NK-92 treated with Interleukin-12 subunit alpha and Interleukin-12 subunit beta, amount 100 ng/mL, for 24 hours (cell line): ENCODE measurements around the gene ZNF652.
"Not testable (repeated sequence)": the region's sequence is repeated elsewhere in the genome, so short reads cannot be mapped to it uniquely, and the experiment has no call there.

Experiments
- DNase-seq: peaks from one replicate; lab custom pipeline; 2025; lab: John Stamatoyannopoulos, UW

Gene ZNF652

GRCh38 chr17:49361902-49362722, at the start of gene ZNF652:
Gene ZNF652 (minus strand): TSS chr17:49362250. CDS start chr17:49317725, 44,525 bp downstream.
- peak; percentile 97 for DNase-seq

- no peak for DNase-seq
These were observed 47.0 kb upstream of the ZNF652 start for GRCh38 chr17:49409066-49409465.

GRCh38 chr17:49407981-49408501, 46.0 kb upstream of the ZNF652 start:
- DNase-seq: peak; percentile 49

- DNase-seq: no peak
These were observed 45.0 kb upstream of the ZNF652 start for GRCh38 chr17:49407086-49407485.

GRCh38 chr17:49406421-49407061, 44.5 kb upstream of the ZNF652 start:
- no peak for DNase-seq

- DNase-seq: no peak
These were observed 42.9 kb upstream of the ZNF652 start for GRCh38 chr17:49404906-49405305.

- DNase-seq: no peak
These were observed 42.3 kb upstream of the ZNF652 start for GRCh38 chr17:49404361-49404760.

GRCh38 chr17:49403514-49404289, 41.7 kb upstream of the ZNF652 start:
- DNase-seq: no peak

- no peak for DNase-seq
These were observed 40.7 kb upstream of the ZNF652 start for GRCh38 chr17:49402706-49403105.

GRCh38 chr17:49401971-49402611, 40.0 kb upstream of the ZNF652 start:
- no peak for DNase-seq

GRCh38 chr17:49399995-49400394, 37.9 kb upstream of the ZNF652 start:
- no peak for DNase-seq

- DNase-seq: no peak
These were observed 35.5 kb upstream of the ZNF652 start for GRCh38 chr17:49397586-49397985.

- DNase-seq: no peak
These were observed 31.6 kb upstream of the ZNF652 start for GRCh38 chr17:49393491-49394255.

GRCh38 chr17:49390548-49391324, 28.7 kb upstream of the ZNF652 start:
- no peak for DNase-seq

- not testable (repeated sequence) for DNase-seq
These were observed 27.7 kb upstream of the ZNF652 start for GRCh38 chr17:49389514-49390347.

- no peak for DNase-seq
These were observed 26.9 kb upstream of the ZNF652 start for GRCh38 chr17:49388692-49389513.

GRCh38 chr17:49388290-49388640, 26.2 kb upstream of the ZNF652 start:
- DNase-seq: peak; percentile 15

GRCh38 chr17:49387498-49388289, 25.6 kb upstream of the ZNF652 start:
- DNase-seq: no peak
